Measurements from ENCODE around the gene SLC25A52. TPM values are rescaled to one million over a fixed set of nuclear protein-coding genes. Genes with fewer than 3 reads are reported as not detected.
A peak's percentile ranks its signal among the peaks of the same experiment; 100 is the strongest.
"Not testable (repeated sequence)": the region's sequence is repeated elsewhere in the genome, so short reads cannot be mapped to it uniquely, and the experiment has no call there.

The SLC25A52 gene
- polyA plus RNA-seq, 3 donors: 0.29 to 0.42 (median 0.32) TPM

DNA sequence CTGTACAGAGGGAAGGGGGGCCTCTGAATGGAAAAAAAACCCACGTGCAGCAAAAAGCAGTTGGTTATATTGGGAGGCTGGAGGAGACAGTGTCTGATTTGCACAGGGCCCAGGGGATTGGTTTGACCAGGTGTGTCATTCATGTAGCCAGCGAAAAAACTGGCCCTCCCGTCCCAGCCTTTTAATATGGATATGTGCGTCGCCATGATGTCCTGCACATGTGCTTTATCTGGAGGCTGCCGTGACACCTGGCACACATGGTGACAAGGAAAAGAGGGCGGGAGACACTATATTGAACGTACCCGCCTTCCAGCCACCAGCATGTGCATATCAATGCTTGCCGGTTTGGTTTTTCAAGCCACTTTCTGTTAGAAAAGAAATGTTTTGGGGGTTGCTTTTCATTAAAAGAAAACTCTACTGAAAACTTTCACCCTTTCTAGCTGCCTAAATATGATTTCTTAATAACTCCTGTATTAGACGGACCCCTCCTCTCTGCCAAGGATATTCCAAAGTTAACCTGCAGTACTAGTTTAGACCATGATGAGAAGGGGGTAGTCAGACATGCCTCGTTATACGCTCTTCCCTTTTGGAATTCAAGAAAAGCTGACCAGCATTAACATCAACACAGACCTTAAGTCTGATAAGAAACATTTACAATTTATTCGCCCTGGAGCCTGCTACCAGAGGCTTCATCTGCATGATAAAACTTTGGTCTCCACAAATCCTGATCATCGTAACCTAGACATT, 16.2 kb downstream of the SLC25A52 start:
- no peak for DNase-seq (ENCODE audit: extremely low read depth in 1 of 11, low read depth in 9 of 11, low spot score in 4 of 11)

DNA sequence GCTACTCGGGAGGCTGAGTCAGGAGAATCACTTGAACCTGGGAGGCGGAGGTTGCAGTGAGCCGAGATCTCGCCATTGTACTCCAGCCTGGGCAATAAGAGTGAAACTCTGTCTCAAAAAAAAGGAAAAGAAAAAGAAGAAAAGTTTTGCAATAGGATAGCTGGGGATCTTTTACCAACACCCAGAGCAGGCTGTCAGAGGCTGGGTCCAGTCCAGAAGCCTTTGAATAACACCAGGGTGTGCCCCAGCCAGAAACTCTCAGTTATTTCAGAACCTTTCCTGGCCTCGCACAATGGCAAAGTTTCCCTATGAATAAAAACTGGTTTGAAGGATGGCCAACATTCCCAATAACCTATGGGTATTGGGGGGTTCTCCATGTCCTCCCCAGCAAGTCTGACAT, 17.1 kb downstream of the SLC25A52 start:
- DNase-seq (ENCODE audit: extremely low read depth in 1 of 11, low read depth in 9 of 11, low spot score in 4 of 11): not testable (repeated sequence)

DNA sequence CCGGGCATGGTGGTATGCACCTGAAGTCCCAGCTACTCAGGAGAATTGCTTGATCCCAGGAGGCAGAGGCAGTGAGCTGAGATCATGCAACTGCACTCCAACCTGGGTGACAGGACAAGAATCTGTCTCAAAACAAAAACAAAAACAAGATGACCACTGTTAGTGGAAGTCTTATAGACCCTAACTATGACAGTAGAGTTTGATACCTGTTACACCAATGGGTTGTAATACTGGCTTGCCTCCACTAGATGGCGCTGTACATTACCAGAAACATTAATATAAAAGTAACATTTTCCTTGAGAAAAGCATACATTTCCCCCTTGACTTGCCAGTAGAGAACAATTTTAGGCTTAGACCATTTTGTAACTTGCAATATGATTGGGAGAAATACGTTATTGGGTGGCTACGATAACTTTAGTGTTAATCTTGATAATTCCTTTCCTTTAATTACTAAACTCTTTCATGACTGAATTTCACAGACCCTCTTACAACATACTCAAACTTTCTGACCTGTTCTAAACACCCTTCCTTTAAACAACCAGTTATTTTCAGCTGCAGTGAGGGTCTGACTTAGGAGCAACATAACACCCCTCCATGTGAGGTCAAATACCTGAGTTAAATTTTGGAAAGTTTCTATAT, 19.5 kb downstream of the SLC25A52 start:
- no peak for DNase-seq (ENCODE audit: extremely low read depth in 1 of 11, low read depth in 9 of 11, low spot score in 4 of 11)

DNA sequence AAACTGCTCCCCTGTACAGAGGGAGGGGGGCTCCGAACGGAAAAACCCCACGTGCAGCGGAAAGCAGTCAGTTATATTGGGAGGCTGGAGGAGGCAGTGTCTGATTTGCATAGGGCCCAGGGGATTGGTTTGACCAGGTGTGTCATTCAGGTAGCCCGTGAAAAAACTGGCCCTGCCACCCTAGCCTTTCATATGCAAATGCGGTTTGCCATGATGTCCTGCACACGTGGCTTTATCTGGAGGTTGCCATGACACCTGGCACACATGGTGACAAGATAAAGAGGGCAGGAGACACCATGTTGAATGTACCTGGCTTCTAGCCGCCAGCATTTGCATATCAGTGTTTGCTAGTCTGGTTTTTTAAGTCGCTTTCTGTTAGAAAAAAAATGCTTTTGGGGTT, 20.5 kb downstream of the SLC25A52 start:
- DNase-seq (ENCODE audit: extremely low read depth in 1 of 11, low read depth in 9 of 11, low spot score in 4 of 11): no peak

DNA sequence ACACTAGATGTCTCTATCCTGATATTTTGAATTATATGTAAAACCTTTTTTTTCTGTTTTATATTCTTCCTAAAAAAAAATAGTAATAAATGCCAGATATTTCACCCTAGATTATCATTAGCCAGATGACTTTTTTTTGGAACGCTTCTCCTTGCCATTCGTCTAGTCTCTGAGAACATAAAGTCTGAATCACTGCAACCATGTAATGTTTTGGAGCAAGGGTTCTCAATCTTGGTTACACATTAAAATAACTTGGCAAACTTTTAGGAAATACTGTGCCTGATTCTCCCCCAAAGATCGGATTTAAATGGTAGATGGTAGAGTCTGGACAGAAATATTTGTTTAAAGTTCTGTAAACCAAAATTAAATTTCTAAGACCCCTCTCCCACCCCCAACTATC, 21.0 kb downstream of the SLC25A52 start:
- DNase-seq (ENCODE audit: extremely low read depth in 1 of 11, low read depth in 9 of 11, low spot score in 4 of 11): no peak

DNA sequence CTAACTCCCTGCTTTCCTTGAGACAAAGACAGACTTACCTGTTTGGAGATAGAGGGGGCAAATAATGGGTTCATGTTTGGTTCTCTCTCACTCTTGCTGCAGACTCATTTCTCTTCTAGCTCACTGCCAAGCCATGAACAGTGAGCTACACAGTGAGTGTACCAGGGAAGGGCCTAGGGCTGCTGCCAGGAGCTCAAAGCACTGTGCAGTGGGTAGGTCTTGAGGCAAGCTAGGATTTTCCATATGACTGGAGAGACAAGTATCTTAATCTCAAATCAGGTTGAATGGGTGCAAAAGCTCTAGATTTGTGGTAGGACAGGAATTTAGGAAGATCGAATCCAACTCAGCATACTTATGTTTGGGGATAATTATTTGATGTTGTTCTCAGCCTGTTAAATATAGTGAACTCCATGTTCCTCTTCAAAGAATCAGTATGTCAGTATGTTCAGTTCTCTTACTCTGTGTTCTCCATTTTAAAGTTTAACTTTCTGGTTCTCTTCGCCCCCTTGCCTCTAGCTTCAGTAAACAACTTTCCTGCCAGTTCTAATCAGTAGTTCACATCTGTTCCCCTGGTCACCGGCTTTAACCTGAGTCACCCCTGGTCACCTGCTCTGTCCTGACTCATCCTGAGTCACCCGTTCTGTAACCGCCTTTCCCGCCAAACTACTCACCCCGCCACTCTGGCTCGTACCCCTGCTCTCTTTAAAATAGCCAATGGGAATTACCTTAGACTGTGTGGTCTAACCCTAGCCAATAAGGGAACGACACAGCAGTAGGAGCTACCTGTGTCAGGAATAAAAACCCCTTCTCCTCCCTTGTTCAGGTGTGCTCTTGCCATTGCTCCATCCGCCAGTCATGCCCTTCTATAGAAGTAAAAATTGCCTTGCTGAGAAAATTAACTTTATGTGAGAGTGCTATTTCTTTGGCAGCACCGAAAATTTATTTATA, 21.9 kb downstream of the SLC25A52 start:
- no peak for DNase-seq (ENCODE audit: extremely low read depth in 1 of 11, low read depth in 9 of 11, low spot score in 4 of 11)

DNA sequence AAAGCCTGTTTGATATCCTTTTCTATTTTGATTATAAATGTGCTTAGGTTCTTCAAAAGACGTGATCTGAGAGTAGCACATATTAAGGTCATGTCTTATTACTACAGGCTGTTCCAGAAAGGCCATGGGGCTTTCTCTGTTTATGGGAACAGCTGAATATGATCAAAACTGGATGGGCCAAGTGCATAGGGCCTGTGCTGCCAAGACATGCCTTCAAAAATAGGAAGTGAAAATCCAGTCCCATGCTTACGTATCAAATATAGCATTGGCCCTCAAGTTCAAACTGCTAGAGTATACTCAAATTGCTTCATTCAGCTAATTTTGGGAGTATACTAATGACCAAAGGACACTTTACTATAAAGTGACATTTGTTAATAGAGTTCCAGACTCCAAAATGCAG, 24.1 kb downstream of the SLC25A52 start:
- no peak for DNase-seq (ENCODE audit: extremely low read depth in 1 of 11, low read depth in 9 of 11, low spot score in 4 of 11)

DNA sequence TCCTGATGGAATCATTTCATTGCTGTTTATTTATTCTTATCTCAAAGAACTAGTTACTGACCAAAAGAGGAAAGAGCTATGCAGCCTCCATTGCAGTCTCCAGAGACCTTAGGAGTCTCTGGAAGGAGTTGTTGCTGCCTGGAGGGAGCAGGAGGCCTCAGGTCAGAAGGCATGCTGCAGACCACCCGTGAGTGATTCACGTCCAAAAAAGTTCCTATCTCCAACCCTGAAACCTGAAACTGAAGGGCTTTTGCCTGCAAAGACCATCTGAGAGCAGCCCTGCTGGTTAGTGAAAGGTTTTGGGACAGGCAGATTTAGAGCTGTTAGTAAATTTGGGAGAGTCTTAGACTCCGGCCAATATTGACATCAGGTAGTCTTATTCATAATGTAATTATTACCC, 29.1 kb downstream of the SLC25A52 start:
- DNase-seq (ENCODE audit: extremely low read depth in 1 of 11, low read depth in 9 of 11, low spot score in 4 of 11): no peak

DNA sequence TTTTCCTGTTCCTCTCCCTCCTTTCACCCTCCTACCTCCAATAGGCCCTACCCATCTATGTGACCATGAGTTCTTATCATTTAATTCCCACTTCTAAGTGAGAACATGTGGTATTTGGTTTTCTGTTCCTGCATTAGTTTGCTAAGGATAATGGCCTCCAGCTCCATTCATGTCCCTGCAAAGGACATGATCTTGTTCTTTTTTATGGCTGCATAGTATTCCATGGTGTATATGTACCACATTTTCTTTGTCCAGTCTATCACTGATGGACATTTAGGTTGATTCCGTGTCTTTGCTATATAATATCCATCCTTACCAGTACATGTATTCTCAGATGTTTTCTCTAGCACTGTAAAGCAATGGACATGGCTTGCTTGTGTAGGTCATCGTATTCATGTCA, 31.5 kb downstream of the SLC25A52 start:
- DNase-seq (ENCODE audit: extremely low read depth in 1 of 11, low read depth in 9 of 11, low spot score in 4 of 11): not testable (repeated sequence)

DNA sequence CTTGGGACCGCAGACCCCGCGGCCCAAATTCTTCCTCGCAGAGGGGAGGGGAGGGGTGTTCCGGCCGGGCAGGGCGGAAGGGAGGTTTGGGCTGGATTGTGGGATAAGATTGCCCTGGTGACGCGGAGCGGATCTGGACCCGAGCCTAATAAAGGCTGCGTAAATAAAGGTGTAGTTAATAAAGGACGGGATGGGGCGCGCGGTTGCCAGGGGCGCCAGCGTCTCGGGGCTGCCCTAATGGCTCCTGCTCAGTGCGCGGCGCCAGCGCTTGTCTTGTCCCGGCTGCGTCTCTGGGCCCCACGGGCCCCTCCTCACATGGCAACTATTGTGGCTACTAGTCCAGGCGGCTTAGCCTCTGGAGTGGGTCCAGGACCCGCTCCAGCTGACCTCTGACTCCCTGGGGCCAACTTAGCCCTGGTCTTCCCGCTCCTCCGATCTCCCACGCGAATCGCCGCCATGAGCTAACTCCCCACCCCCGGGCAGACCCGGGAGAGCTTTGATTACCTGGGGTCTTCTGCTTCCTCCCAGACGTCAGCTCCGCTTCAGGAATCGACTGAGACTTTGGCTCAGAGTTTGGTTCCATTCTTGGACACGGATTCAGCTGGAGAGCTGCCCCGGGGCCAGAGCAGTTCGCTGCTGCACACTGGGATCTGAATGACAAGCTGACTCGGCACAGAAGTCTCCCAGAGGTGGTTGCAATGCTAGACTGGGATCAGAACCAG, 36.5 kb downstream of the SLC25A52 start:
- DNase-seq (ENCODE audit: extremely low read depth in 1 of 11, low read depth in 9 of 11, low spot score in 4 of 11): peak in 1 of 11 donors; percentile 19

DNA sequence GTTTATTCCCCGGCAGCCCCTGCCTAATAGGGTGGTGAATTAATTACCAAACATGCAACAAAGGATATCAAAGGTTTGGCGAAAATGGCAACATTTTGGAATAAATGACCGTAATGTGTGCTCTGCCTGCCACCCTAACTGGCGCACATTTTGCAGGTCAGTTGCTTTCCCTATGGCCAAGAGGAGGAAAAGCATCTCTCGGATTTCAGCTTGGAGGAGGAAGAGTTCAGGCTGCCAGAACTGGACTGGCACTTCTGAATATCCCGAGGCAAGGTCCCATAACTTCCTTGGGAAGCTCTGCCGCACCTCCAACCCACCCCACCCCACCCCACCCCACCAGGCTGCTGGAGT, 37.1 kb downstream of the SLC25A52 start:
- DNase-seq (ENCODE audit: extremely low read depth in 1 of 11, low read depth in 9 of 11, low spot score in 4 of 11): peak in 1 of 11 donors; percentile 7

DNA sequence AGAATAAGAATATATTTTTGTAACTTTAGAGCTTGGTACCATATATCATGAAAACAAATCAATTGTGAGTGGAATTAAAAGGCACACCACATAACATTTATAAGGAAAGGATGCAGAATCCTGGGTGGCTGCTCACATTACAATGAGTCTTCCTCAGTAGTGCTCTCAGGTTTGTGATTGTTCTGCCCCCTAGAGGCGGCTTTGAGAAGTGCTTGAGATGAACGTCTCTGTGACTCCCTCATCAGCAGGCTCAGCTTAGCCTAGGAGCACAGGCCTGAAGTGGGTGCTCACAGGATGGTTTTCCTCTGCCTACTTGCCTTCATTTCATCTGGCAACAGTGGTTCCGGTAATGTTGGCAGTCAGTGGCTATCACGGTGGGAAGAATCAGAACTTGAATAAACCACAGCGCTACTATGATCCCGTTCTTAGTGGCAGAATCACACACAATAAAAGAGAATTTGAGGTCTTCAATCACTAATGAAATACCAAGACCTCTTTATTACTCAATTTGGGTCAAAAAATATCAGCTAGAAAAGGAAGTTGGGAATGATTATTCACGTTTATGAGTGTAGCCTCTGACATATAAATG, 38.2 kb downstream of the SLC25A52 start:
- peak; percentile 47 to 78 (median 63) for DNase-seq (ENCODE audit: extremely low read depth in 1 of 11, low read depth in 9 of 11, low spot score in 4 of 11)

DNA sequence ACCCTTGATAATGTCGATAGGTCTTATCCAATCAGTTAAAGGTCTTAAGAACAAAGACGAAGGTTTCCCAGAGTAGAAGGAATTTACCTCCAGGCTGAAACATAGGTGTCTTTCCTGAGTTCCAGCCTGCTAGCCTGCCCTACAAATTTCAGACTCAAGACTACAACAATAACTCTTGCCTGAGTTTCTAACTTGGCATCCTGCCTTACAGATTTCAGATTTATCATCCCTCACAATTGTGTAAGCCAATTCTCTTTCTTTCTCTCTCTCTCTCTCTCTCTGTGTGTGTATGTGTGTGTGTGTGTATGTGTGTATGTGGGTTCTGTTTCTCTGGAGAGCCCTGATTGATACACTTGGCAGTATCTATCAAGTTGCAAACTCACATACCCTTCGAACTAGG, 39.1 kb downstream of the SLC25A52 start:
- DNase-seq (ENCODE audit: extremely low read depth in 1 of 11, low read depth in 9 of 11, low spot score in 4 of 11): no peak

DNA sequence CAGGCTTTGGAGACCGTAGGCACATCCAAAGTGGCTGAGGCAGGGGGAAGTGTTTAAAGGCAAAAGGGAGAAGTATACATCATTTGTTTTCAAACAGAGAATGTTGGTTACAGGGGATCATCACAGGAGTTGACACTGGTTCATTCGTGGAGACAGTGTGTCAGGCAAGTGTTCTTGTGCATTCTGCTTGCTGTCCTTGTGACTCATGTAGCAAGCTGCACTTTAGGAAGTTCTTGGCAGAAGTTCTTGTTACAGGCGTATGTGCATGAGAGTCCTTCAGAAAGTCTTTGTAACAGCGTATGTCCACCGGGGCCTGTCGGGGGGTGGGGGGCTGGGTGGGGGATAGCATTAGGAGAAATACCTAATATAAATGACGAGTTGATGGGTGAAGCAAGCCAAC, 39.8 kb downstream of the SLC25A52 start:
- no peak for DNase-seq (ENCODE audit: extremely low read depth in 1 of 11, low read depth in 9 of 11, low spot score in 4 of 11)

DNA sequence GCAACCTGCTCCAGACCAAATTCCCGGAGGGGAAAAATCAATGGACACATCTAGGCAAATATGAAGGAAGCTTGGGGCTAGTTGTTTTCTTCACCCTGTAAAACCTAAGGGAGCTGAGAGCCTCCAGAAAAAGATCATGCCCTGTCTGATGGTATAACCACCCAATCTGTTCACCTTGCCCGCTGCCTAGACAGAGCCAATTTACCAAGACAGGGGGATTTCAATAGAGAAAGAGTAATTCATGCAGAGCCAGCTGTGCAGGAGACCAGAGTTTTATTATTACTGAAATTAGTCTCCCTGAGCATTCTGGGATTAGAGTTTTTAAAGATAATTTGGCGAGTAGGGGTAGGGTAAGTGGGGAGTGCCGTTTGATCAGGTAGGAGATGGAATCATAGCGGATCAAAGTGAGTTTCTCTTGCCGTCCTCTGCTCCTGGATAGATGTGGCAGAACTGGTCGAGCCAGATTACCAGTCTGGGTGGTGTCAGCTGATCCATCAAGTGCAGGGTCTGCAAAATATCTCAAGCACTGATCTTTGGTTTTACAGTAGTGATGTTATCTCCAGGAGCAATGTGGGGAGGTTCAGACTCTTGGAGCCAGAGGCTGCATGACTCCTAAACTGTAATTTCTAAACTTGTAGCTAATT, 41.2 kb downstream of the SLC25A52 start:
- DNase-seq (ENCODE audit: extremely low read depth in 1 of 11, low read depth in 9 of 11, low spot score in 4 of 11): no peak

DNA sequence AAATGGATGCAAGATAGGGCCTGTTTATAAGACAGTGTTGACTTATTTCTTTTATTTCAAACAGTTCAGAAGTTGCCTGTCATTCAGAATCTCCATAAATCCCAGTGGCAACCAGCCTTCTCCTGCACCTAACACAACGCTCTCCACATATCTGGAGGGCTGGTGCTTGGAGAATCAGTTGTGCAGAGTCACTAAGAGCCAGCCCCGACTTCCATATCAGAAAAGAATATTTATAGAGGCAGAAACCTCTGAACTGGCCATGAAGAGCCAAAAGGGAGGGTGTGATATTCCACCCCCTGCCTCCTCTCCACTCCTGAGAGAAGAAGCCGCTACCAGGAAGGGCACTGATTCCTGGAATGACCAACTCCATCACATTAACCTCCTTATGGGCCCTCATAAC, 42.3 kb downstream of the SLC25A52 start:
- DNase-seq (ENCODE audit: extremely low read depth in 1 of 11, low read depth in 9 of 11, low spot score in 4 of 11): no peak

DNA sequence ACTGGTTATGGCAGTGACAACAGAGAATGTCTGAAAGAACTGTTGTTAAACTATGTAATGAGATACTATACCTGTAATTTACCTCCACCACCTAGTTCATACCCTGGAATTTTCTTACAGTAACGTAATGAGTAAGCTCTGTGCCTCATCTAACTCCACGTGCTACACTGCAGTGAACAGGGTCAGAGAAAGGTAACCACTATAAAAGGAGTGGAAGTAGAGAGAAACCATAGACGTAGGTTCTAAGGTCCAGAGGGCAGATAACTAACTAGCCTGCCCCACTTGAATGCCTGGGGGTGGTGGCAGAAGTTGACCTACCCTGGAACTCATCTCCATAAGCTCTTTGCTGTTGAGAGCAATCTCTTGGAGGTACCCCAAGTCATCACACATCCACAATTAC, 44.3 kb downstream of the SLC25A52 start:
- no peak for DNase-seq (ENCODE audit: extremely low read depth in 1 of 11, low read depth in 9 of 11, low spot score in 4 of 11)

DNA sequence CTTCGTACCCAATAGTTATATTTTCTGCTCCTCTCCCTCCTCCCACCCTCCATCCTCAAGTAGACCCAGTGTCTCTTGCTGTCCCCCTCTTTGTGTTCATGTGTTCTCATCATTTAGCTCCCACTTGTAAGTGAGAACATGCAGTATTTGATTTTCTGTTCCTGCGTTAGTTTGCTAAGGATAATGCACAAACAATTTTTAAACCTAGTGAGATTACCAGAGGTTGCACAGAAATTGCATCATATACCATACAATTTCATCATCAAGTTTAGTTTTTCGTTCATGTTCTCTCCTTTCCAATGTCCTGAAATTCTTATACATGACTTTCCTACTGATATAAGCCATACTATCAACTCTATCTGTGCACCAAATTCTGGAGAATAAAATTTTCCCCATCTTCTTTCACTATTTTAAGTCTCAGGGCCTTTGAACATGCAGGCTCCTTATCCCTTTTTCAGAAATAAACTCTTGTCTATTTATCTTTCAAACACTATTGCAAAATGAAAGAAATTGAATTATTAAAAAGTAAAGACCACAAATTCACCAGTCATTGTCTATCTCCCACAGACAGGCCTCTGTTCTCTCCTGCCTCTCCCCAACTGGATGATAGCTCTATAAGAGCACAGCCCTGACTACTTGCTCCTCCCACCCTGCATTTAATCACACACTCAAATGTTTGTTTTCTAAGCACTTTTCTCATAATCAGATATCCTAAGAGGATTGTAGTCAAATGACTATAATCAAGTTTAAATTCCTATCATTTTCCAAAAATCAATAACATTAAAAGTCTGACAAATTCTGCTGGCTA, 49.1 kb downstream of the SLC25A52 start:
- no peak for DNase-seq (ENCODE audit: extremely low read depth in 1 of 11, low read depth in 9 of 11, low spot score in 4 of 11)
